H1 (cell line): ENCODE measurements around the gene ZNF419. TPM values are rescaled to one million over a fixed set of nuclear protein-coding genes. Genes with fewer than 3 reads are reported as not detected.

Experiments used
- CTCF ChIA-PET: fragments of 300-600 bp; sonication (Branson Sonifier 250); formaldehyde crosslinking; loops from one replicate; lab custom pipeline; 2021; ENCODE audit not compliant: partially characterized antibody; lab: Charles Lee
- POLR2A ChIA-PET: fragments of 300-600 bp; sonication (Branson Sonifier 250); formaldehyde crosslinking; loops from one replicate; lab custom pipeline; 2021; ENCODE audit warnings: inconsistent platforms; ENCODE audit not compliant: partially characterized antibody; lab: Charles Lee
- DNase-seq, 2 experiments: peaks; one replicate each; pipeline versions ENCODE4 v3.0.0 to v3.0.0-alpha.2; 2010 to 2022; ENCODE audit warnings: low spot score in 2 of 2, low read depth in 1 of 2, mixed read lengths in 1 of 2
- FAIRE-seq: peaks from 2 replicates; lab custom pipeline; 2011; peaks lifted over from hg19 to GRCh38; lab: Jason Lieb, UNC
- H2AFZ ChIP-seq: 2 replicates; pipeline ENCODE4 v1.8.1; 2012; ENCODE audit warnings: low read length, inconsistent platforms
- H2AK5ac ChIP-seq: 2 replicates; pipeline ENCODE4 v1.6.1; 2013; ENCODE audit warnings: low read depth, low read length
- H2BK120ac ChIP-seq: replicated peaks from 2 replicates; pipeline ENCODE3; 2013; ENCODE audit warnings: low read depth, low read length, inconsistent platforms
- H2BK12ac ChIP-seq: 2 replicates; pipeline ENCODE4 v1.6.1; 2013; ENCODE audit warnings: low read depth, low read length
- H2BK15ac ChIP-seq: 2 replicates; pipeline ENCODE4 v1.6.1; 2013; ENCODE audit warnings: low read length
- H2BK20ac ChIP-seq: 2 replicates; pipeline ENCODE4 v1.6.1; 2013; ENCODE audit warnings: low read length
- H2BK5ac ChIP-seq: 2 replicates; pipeline ENCODE4 v1.6.1; 2013; ENCODE audit warnings: low read depth, low read length
- H3K14ac ChIP-seq: 2 replicates; pipeline ENCODE4 v1.6.1; 2013; ENCODE audit warnings: inconsistent platforms; ENCODE audit not compliant: insufficient read length
- H3K18ac ChIP-seq: 2 replicates; pipeline ENCODE4 v1.6.1; 2013; ENCODE audit warnings: low read length; ENCODE audit errors: extremely low read depth
- H3K23ac ChIP-seq: 2 replicates; pipeline ENCODE4 v1.6.1; 2013; ENCODE audit warnings: inconsistent platforms; ENCODE audit not compliant: insufficient read length
- H3K23me2 ChIP-seq: 2 replicates; pipeline ENCODE4 v1.6.1; 2013; ENCODE audit warnings: low read depth, low read length
- H3K27ac ChIP-seq: 2 replicates; pipeline ENCODE4 v1.6.1; 2011; ENCODE audit warnings: low read depth, low read length, inconsistent platforms
- H3K27me3 ChIP-seq, 4 experiments: replicated peaks in 1 of 4; 1 replicate in 1 of 4; 2 replicates in 3 of 4; pipeline versions ENCODE4 v1.6.1 to v1.8.1; 2011 to 2013; ENCODE audit warnings: low read length in 3 of 4, mild to moderate bottlenecking in 3 of 4, inconsistent platforms in 2 of 4, mixed read lengths in 2 of 4, moderate library complexity in 1 of 4; ENCODE audit not compliant: control insufficient read depth in 3 of 4, insufficient read depth in 3 of 4; ENCODE audit errors: extremely low read depth in 1 of 4
- H3K36me3 ChIP-seq, 4 experiments: 2 replicates each; pipeline versions ENCODE4 v1.6.1 to v1.8.1; 2011 to 2013; ENCODE audit warnings: mild to moderate bottlenecking in 4 of 4, low read length in 3 of 4, moderate library complexity in 2 of 4, control low read depth in 1 of 4, inconsistent platforms in 1 of 4; ENCODE audit not compliant: insufficient read depth in 4 of 4, control insufficient read depth in 2 of 4
- H3K4ac ChIP-seq: replicated peaks from 2 replicates; pipeline ENCODE3; 2013; ENCODE audit warnings: low read length, low read depth, mixed read lengths, inconsistent platforms; ENCODE audit not compliant: insufficient read length
- H3K4me1 ChIP-seq, 4 experiments: replicated peaks in 1 of 4; 1 replicate in 1 of 4; 2 replicates in 3 of 4; pipeline versions ENCODE4 v1.6.1 to v1.8.1; 2011 to 2013; ENCODE audit warnings: low read length in 3 of 4, inconsistent platforms in 2 of 4, mixed read lengths in 1 of 4; ENCODE audit not compliant: insufficient read depth in 4 of 4, control insufficient read depth in 3 of 4
- H3K4me2 ChIP-seq, 2 experiments: 2 replicates each; pipeline versions ENCODE4 v1.6.1 to v1.8.1; 2011 to 2013; ENCODE audit warnings: low read depth in 2 of 2, low read length in 2 of 2, control low read depth in 1 of 2, inconsistent platforms in 1 of 2, mild to moderate bottlenecking in 1 of 2; ENCODE audit not compliant: insufficient read depth in 1 of 2
- H3K4me3 ChIP-seq, 4 experiments: fragments of 200-600, 300-600 bp in 1 of 4; sonication (generic), shearing (Covaris generic), sonication (Bioruptor Twin) in 1 of 4; 2 replicates each; pipeline versions ENCODE4 v1.5.1 to v1.8.1; 2011 to 2016; ENCODE audit warnings: low read length in 4 of 4, low read depth in 3 of 4, control low read depth in 2 of 4, inconsistent platforms in 2 of 4, mild to moderate bottlenecking in 2 of 4, mixed read lengths in 1 of 4, moderate library complexity in 1 of 4; ENCODE audit not compliant: insufficient read depth in 2 of 4; ENCODE audit errors: extremely low read depth in 1 of 4
- H3K56ac ChIP-seq: replicated peaks from 2 replicates; pipeline ENCODE3; 2013; ENCODE audit warnings: low read depth, mild to moderate bottlenecking, mixed read lengths, low read length, inconsistent platforms; ENCODE audit not compliant: insufficient read length
- H3K79me1 ChIP-seq: 2 replicates; pipeline ENCODE4 v1.6.1; 2013; ENCODE audit warnings: low read depth, low read length, control low read depth
- H3K79me2 ChIP-seq, 2 experiments: 2 replicates each; pipeline versions ENCODE4 v1.6.1 to v1.8.1; 2012 to 2013; ENCODE audit warnings: low read length in 2 of 2, mild to moderate bottlenecking in 2 of 2, inconsistent platforms in 1 of 2; ENCODE audit not compliant: insufficient read depth in 2 of 2, control insufficient read depth in 1 of 2
- H3K9ac ChIP-seq, 4 experiments: replicated peaks in 1 of 4; 1 replicate in 1 of 4; 2 replicates in 3 of 4; pipeline versions ENCODE4 v1.6.1 to v1.8.1; 2011 to 2013; ENCODE audit warnings: low read depth in 3 of 4, low read length in 3 of 4, control low read depth in 2 of 4, mild to moderate bottlenecking in 2 of 4, moderate library complexity in 2 of 4, inconsistent platforms in 1 of 4; ENCODE audit errors: extremely low read depth in 1 of 4
- H3K9me3 ChIP-seq, 2 experiments: 2 replicates each; pipeline versions ENCODE4 v1.6.1 to v1.8.1; 2012 to 2013; ENCODE audit warnings: mild to moderate bottlenecking in 2 of 2, moderate library complexity in 2 of 2, control low read depth in 1 of 2, inconsistent platforms in 1 of 2, low read depth in 1 of 2, low read length in 1 of 2, mixed read lengths in 1 of 2; ENCODE audit not compliant: insufficient read depth in 2 of 2
- H4K20me1 ChIP-seq, 2 experiments: replicated peaks in 1 of 2; 2 replicates each; pipeline versions ENCODE3 to v1.8.1; 2011 to 2013; ENCODE audit warnings: inconsistent platforms in 2 of 2, low read length in 2 of 2, mild to moderate bottlenecking in 1 of 2; ENCODE audit not compliant: insufficient read depth in 2 of 2, control insufficient read depth in 1 of 2
- H4K5ac ChIP-seq: 2 replicates; pipeline ENCODE4 v1.6.1; 2013; ENCODE audit warnings: low read length, low read depth, mixed read lengths, inconsistent platforms; ENCODE audit not compliant: insufficient read length
- H4K8ac ChIP-seq: 2 replicates; pipeline ENCODE4 v1.8.0; 2013; ENCODE audit warnings: mild to moderate bottlenecking, moderate library complexity, low read length, inconsistent platforms; ENCODE audit not compliant: insufficient read depth; ENCODE audit errors: extremely low read depth
- H4K91ac ChIP-seq: replicated peaks from 2 replicates; pipeline ENCODE3; 2013; ENCODE audit warnings: low read length, mixed read lengths, inconsistent platforms; ENCODE audit not compliant: insufficient read length
- CBX8 ChIP-seq: fragments of 300-800, 300-1000 bp; sonication (generic); IDR thresholded peaks from 2 replicates; pipeline ENCODE4 v1.7.1; 2016; ENCODE audit warnings: low read depth, low read length, borderline replicate concordance
- CTBP2 ChIP-seq: IDR thresholded peaks from 2 replicates; pipeline ENCODE4 v1.7.0; 2011; ENCODE audit warnings: borderline replicate concordance, mild to moderate bottlenecking, moderate library complexity, mixed read lengths, low read length; ENCODE audit not compliant: insufficient read depth, insufficient read length
- KDM1A ChIP-seq: fragments of 200-600, 300-600 bp; sonication (generic); IDR thresholded peaks from 2 replicates; pipeline ENCODE4 v1.7.1; 2016; ENCODE audit warnings: mild to moderate bottlenecking, low read length, borderline replicate concordance
- RBBP5 ChIP-seq: IDR thresholded peaks from 2 replicates; pipeline ENCODE4 v1.7.1; 2012; ENCODE audit warnings: low read depth, mild to moderate bottlenecking, inconsistent platforms, low read length, moderate library complexity, borderline replicate concordance
- WGBS, 2 experiments: shearing (Covaris generic) in 1 of 2; methylation state at CpG; one replicate each; pipeline versions ENCODE4 v1.1.6 to v1.1.7; 2013 to 2015; ENCODE audit warnings: low lambda C conversion rate in 2 of 2, mixed read lengths in 2 of 2, inconsistent platforms in 1 of 2, low coverage in 1 of 2, missing lambda C conversion rate in 1 of 2; ENCODE audit not compliant: insufficient replicate concordance in 2 of 2, insufficient coverage in 1 of 2, insufficient read length in 1 of 2; ENCODE audit errors: extremely low coverage in 1 of 2, missing lambda C conversion rate in 1 of 2; 5-methylcytosine and 5-hydroxymethylcytosine counted together
- polyA plus RNA-seq, 7 experiments: library from polyadenylated mRNA; depleted of rRNA in 3 of 7; stranded (reverse) in 5 of 7; unstranded in 2 of 7; fragments of >200 nt in 5 of 7; fragments of 200-250 nt in 2 of 7; gene quantifications; 1 replicate in 5 of 7; 2 replicates in 1 of 7; 4 replicates in 1 of 7; pipeline versions ENCODE4 v1.2.1 to v1.2.3, GENCODE V29; 2011 to 2013; ENCODE audit warnings: missing spikeins in 2 of 7, mixed read lengths in 2 of 7
- total RNA-seq: library from RNA; stranded (reverse); fragmentation: NEBNext Ultra II Directional; extraction: Animal tissue kit (Norgen Biotek cat#: 25700); gene quantifications from 2 replicates; pipeline ENCODE4 v1.2.1, GENCODE V29; 2021

Gene ZNF419
- total and polyA plus RNA-seq, 2 of the 8 experiments (the other 6 are each of a cell fraction or from before 2014, with no cell fraction given): 5.8 to 11.9 TPM

DNA sequence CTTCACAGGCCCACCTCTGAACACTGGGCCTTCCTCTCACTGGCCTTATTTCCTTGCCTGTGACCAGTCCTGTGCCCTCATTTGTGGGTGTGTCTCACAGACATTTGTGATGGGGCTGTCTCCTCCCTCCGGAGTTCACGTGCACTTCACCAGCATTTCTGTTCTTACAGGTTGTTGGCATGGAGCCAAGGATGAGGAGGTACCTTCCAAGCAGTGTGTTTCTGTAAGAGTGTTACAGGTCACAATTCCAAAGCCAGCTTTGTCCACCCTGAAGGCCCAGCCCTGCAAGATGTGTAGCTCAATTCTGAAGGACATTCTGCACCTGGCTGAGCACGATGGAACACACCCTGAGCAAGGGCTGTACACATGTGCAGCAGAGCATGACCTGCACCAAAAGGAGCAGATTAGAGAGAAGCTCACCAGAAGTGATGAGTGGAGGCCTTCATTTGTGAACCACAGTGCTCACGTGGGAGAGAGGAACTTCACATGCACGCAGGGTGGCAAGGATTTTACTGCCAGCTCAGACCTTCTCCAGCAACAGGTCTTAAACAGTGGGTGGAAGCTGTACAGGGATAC lies 44.3 kb upstream of the ZNF419 start:
- no peak overlapping the region for H4K5ac ChIP-seq
- WGBS, 2 experiments: 79% methylated on average over 5 of the region's 5 CpGs; no CpG with 5 or more reads in 1 of the 2 experiments
- CTCF ChIA-PET: no interaction called here
- no peak overlapping the region for H3K23ac ChIP-seq
- DNase-seq (no peak), FAIRE-seq (no peak)
- H3K36me3 ChIP-seq: peaks cover 5 to 32% (median 26%) of the 10 kb centered on the region in 4 experiments; a peak in 7 of 8 replicates
- H2BK12ac ChIP-seq: no peak overlapping the region
- H3K4me1 ChIP-seq: no peaks in the 10 kb centered on the region
- no peak overlapping the region for H3K18ac ChIP-seq
- POLR2A ChIA-PET: interaction anchor here (0.9 to 6.3 kb wide), 3 partner anchors 8 to 16 kb away, joined by 3 to 43 read pairs (median 3); partner anchors contain the start of genes VN1R1 and ZNF749
- no peak overlapping the region for H4K91ac ChIP-seq
- H3K9ac ChIP-seq: no peak overlapping the region
- peaks cover 22% of the 10 kb centered on the region for H3K79me1 ChIP-seq
- H3K79me2 ChIP-seq: peaks cover 18 to 47% of the 10 kb centered on the region in 2 experiments
- H3K23me2 ChIP-seq: no peaks in the 10 kb centered on the region
- no peak overlapping the region for H3K4me2 ChIP-seq
- H3K9me3 ChIP-seq: peaks cover 0 to 4% of the 10 kb centered on the region in 2 experiments; a peak in 1 of 4 replicates
- H3K14ac ChIP-seq: no peak overlapping the region
- no peak overlapping the region for H2BK5ac ChIP-seq
- no peak overlapping the region for H4K8ac ChIP-seq
- no peak overlapping the region for H2BK120ac ChIP-seq
- H2AK5ac ChIP-seq: no peak overlapping the region
- no peak overlapping the region for H3K27ac ChIP-seq
- H3K4ac ChIP-seq: no peak overlapping the region
- peaks cover 0 to 9% of the 10 kb centered on the region in 2 experiments for H4K20me1 ChIP-seq
- H3K4me3 ChIP-seq: no peak overlapping the region
- no peak overlapping the region for H2BK20ac ChIP-seq
- H2AFZ ChIP-seq: no peak overlapping the region
- no peak overlapping the region for H3K56ac ChIP-seq
- no peak overlapping the region for H2BK15ac ChIP-seq
- no peaks in the 10 kb centered on the region for H3K27me3 ChIP-seq
- no peak for TF ChIP-seq KDM1A
- no peak for TF ChIP-seq CTBP2
- TF ChIP-seq CBX8: no peak
- TF ChIP-seq RBBP5: no peak
